Keratinocyte (primary cell): ENCODE data around the gene RCOR3. TPM values are rescaled to one million over a fixed set of nuclear protein-coding genes. Genes with fewer than 3 reads are reported as not detected.

Source experiments
- DNase-seq: peaks from one replicate; pipeline ENCODE4 v3.0.0-alpha.2; 2011; ENCODE audit warnings: low read depth, missing footprints, low spot score
- FAIRE-seq: peaks from 2 replicates; lab custom pipeline; 2011; peaks lifted over from hg19 to GRCh38; lab: Jason Lieb, UNC
- H2AFZ ChIP-seq: 2 replicates; pipeline ENCODE4 v1.6.0; 2012; ENCODE audit warnings: low read length, control low read depth, inconsistent platforms; ENCODE audit not compliant: control insufficient read depth
- H3K27ac ChIP-seq: 2 replicates; pipeline ENCODE4 v1.5.1; 2011; ENCODE audit warnings: low read length; ENCODE audit not compliant: control insufficient read depth, insufficient read depth
- H3K27me3 ChIP-seq: 3 replicates; pipeline ENCODE4 v1.6.0; 2011; ENCODE audit warnings: low read length; ENCODE audit not compliant: control insufficient read depth, insufficient read depth; ENCODE audit errors: extremely low read depth
- H3K36me3 ChIP-seq, 2 experiments: 2 replicates in 1 of 2; 3 replicates in 1 of 2; pipeline ENCODE4 v1.5.1; 2011; ENCODE audit warnings: low read length in 2 of 2, mild to moderate bottlenecking in 1 of 2; ENCODE audit not compliant: control insufficient read depth in 2 of 2, insufficient read depth in 2 of 2; ENCODE audit errors: extremely low read depth in 1 of 2
- H3K4me1 ChIP-seq: 3 replicates; pipeline ENCODE4 v1.5.1; 2011; ENCODE audit warnings: low read length; ENCODE audit not compliant: control insufficient read depth, insufficient read depth; ENCODE audit errors: extremely low read depth
- H3K4me2 ChIP-seq: 3 replicates; pipeline ENCODE4 v1.6.0; 2011; ENCODE audit warnings: low read depth, low read length; ENCODE audit not compliant: control insufficient read depth, insufficient read depth; ENCODE audit errors: extremely low read depth
- H3K4me3 ChIP-seq, 3 experiments: fragments of 200-600 bp in 1 of 3; sonication (generic) in 1 of 3; 2 replicates in 2 of 3; 3 replicates in 1 of 3; pipeline ENCODE4 v1.5.1; 2011 to 2016; ENCODE audit warnings: low read length in 3 of 3, mild to moderate bottlenecking in 3 of 3, control low read depth in 2 of 3, inconsistent platforms in 1 of 3, low read depth in 1 of 3, mixed read lengths in 1 of 3, mixed run types in 1 of 3, moderate library complexity in 1 of 3; ENCODE audit not compliant: control insufficient read depth in 2 of 3, insufficient read depth in 2 of 3; ENCODE audit errors: extremely low read depth in 1 of 3
- H3K79me2 ChIP-seq: 2 replicates; pipeline ENCODE4 v1.6.0; 2012; ENCODE audit warnings: low read length; ENCODE audit not compliant: control insufficient read depth, insufficient read depth
- H3K9ac ChIP-seq: 3 replicates; pipeline ENCODE4 v1.6.0; 2011; ENCODE audit warnings: low read length; ENCODE audit not compliant: control insufficient read depth, insufficient read depth; ENCODE audit errors: extremely low read depth
- H3K9me1 ChIP-seq: 3 replicates; pipeline ENCODE4 v1.6.0; 2011; ENCODE audit warnings: low read length; ENCODE audit not compliant: control insufficient read depth, insufficient read depth; ENCODE audit errors: extremely low read depth
- H3K9me3 ChIP-seq: 2 replicates; pipeline ENCODE4 v1.5.1; 2012; ENCODE audit warnings: low read depth, low read length; ENCODE audit not compliant: control insufficient read depth
- H4K20me1 ChIP-seq: 3 replicates; pipeline ENCODE4 v1.6.0; 2011; ENCODE audit warnings: low read length; ENCODE audit not compliant: control insufficient read depth, insufficient read depth; ENCODE audit errors: extremely low read depth
- CTCF ChIP-seq, 3 experiments: IDR thresholded peaks in 1 of 3; conservative IDR thresholded peaks in 1 of 3; optimal IDR thresholded peaks in 1 of 3; 2 replicates in 2 of 3; 3 replicates in 1 of 3; pipeline versions ENCODE3 to v1.5.1; 2011; ENCODE audit warnings: low read length in 3 of 3, mild to moderate bottlenecking in 3 of 3, moderate library complexity in 2 of 3, control low read depth in 1 of 3, inconsistent platforms in 1 of 3; ENCODE audit not compliant: insufficient read depth in 2 of 3; ENCODE audit errors: extremely low read depth in 1 of 3
- EZH2 ChIP-seq: IDR thresholded peaks from one replicate; pipeline ENCODE4 v1.6.1; 2012; ENCODE audit warnings: inconsistent platforms, mild to moderate bottlenecking, low read length, moderate library complexity
- dilution Hi-C: fragments of 300-500 bp; cut with MboI; formaldehyde crosslinking; loops from one replicate; pipeline ENCODE4 v1.7.0; 2020; ENCODE audit warnings: low sequenced_read_pairs; ENCODE audit not compliant: extremely low pct_ligation_motif_present
- polyA plus RNA-seq, 5 experiments: library from polyadenylated mRNA; depleted of rRNA in 3 of 5; stranded (reverse) in 3 of 5; stranded (forward) in 1 of 5; unstranded in 1 of 5; fragments of >200 nt; gene quantifications; 1 replicate in 1 of 5; 2 replicates in 3 of 5; 3 replicates in 1 of 5; pipeline versions ENCODE4 v1.2.1 to v1.2.3, GENCODE V29; 2011 to 2012; ENCODE audit warnings: missing spikeins in 2 of 5, low read depth in 1 of 5, low replicate concordance in 1 of 5

Gene RCOR3
- polyA plus RNA-seq, 1 donor (not counting 4 experiments of a cell fraction or from before 2014, with no cell fraction given), result 35.7 TPM

- Histone ChIP-seq H3K4me1 (no peaks in the 10 kb centered on the region), H3K27me3 (no peaks in the 10 kb centered on the region), H3K79me2 (no peaks in the 10 kb centered on the region), H3K9me1 (no peaks in the 10 kb centered on the region), H3K27ac (no peak overlapping the region), H3K4me2 (no peak overlapping the region), H3K9me3 (no peaks in the 10 kb centered on the region), H3K4me3 (no peak overlapping the region), H2AFZ (no peak overlapping the region), H4K20me1 (no peaks in the 10 kb centered on the region), H3K9ac (no peak overlapping the region), H3K36me3 (peaks cover 11 to 16% of the 10 kb centered on the region in 2 experiments)
- TF ChIP-seq CTCF (optimal IDR thresholded peaks at IDR 0.05 in 1 of 3, IDR thresholded peaks at IDR 0.05 in 1 of 3, conservative IDR thresholded peaks at IDR 0.05 in 1 of 3; ENCODE audit: extremely low read depth in 1 of 3, insufficient read depth in 2 of 3, low read length in 3 of 3) (no peak), EZH2 (no peak)
- FAIRE-seq (no peak), DNase-seq (no peak)
- dilution Hi-C loops, result no loop called here
Observed at GRCh38 chr1:211292411-211292810, 33.2 kb downstream of the RCOR3 start.

- no peak overlapping the region for H3K27ac ChIP-seq
- dilution Hi-C loops, result no loop called here
- H3K79me2 ChIP-seq, result no peaks in the 10 kb centered on the region
- no peak for DNase-seq
- H3K36me3 ChIP-seq, result peaks cover 0 to 7% of the 10 kb centered on the region in 2 experiments
- H3K4me3 ChIP-seq, result no peak overlapping the region
- H3K27me3 ChIP-seq, result no peaks in the 10 kb centered on the region
- H3K4me2 ChIP-seq, result no peak overlapping the region
- no peak overlapping the region for H3K9ac ChIP-seq
- H4K20me1 ChIP-seq, result no peaks in the 10 kb centered on the region
- TF ChIP-seq EZH2 (no peak), CTCF (optimal IDR thresholded peaks at IDR 0.05 in 1 of 3, IDR thresholded peaks at IDR 0.05 in 1 of 3, conservative IDR thresholded peaks at IDR 0.05 in 1 of 3; ENCODE audit: extremely low read depth in 1 of 3, insufficient read depth in 2 of 3, low read length in 3 of 3) (no peak)
- H2AFZ ChIP-seq, result no peak overlapping the region
- H3K4me1 ChIP-seq, result no peaks in the 10 kb centered on the region
- no peak for FAIRE-seq
- no peaks in the 10 kb centered on the region for H3K9me3 ChIP-seq
- no peaks in the 10 kb centered on the region for H3K9me1 ChIP-seq
Observed at GRCh38 chr1:211296396-211296795, 37.2 kb downstream of the RCOR3 start.
